GM18867 (cell line): ENCODE measurements around the gene SARDH.
"Not testable (repeated sequence)": the region's sequence is repeated elsewhere in the genome, so short reads cannot be mapped to it uniquely, and the experiment has no call there.

Source experiments
- ATAC-seq: cut with Tn5 transposase; IDR thresholded peaks from one replicate; pipeline ENCODE4 v1.9.1; 2021; ENCODE audit warnings: mild to moderate bottlenecking, moderate library complexity; ENCODE audit not compliant: unreplicated experiment

The SARDH gene

GRCh38 chr9:133777068-133777791 lies 39.1 kb upstream of the SARDH start:
- no peak for ATAC-seq

- ATAC-seq: no peak
Observed at GRCh38 chr9:133775951-133776905, 38.1 kb upstream of the SARDH start.

- ATAC-seq: no peak
Observed at GRCh38 chr9:133775291-133775690, 37.1 kb upstream of the SARDH start.

- ATAC-seq: no peak
Observed at GRCh38 chr9:133774799-133775198, 36.6 kb upstream of the SARDH start.

GRCh38 chr9:133773889-133774655 lies 35.9 kb upstream of the SARDH start:
- ATAC-seq: no peak

- ATAC-seq: no peak
Observed at GRCh38 chr9:133772581-133772980, 34.4 kb upstream of the SARDH start.

- ATAC-seq: no peak
Observed at GRCh38 chr9:133771486-133772482, 33.6 kb upstream of the SARDH start.

GRCh38 chr9:133770076-133770777 lies 32.1 kb upstream of the SARDH start:
- ATAC-seq: no peak

GRCh38 chr9:133769511-133770075 lies 31.4 kb upstream of the SARDH start:
- ATAC-seq: no peak

GRCh38 chr9:133768859-133769510 lies 30.8 kb upstream of the SARDH start:
- no peak for ATAC-seq

GRCh38 chr9:133768371-133768858 lies 30.3 kb upstream of the SARDH start:
- ATAC-seq: no peak

GRCh38 chr9:133767625-133768024 lies 29.5 kb upstream of the SARDH start:
- no peak for ATAC-seq

GRCh38 chr9:133767008-133767407 lies 28.9 kb upstream of the SARDH start:
- no peak for ATAC-seq

GRCh38 chr9:133766234-133766633 lies 28.1 kb upstream of the SARDH start:
- not testable (repeated sequence) for ATAC-seq

GRCh38 chr9:133763272-133764183 lies 25.4 kb upstream of the SARDH start:
- ATAC-seq: no peak

GRCh38 chr9:133762488-133763271 lies 24.5 kb upstream of the SARDH start:
- ATAC-seq: no peak
